Hypothalamus (tissue), 51 donors: ENCODE data around the gene MBOAT2.
"Not testable (repeated sequence)": the region's sequence is repeated elsewhere in the genome, so short reads cannot be mapped to it uniquely, and the experiment has no call there.

Source experiments
- DNase-seq, 51 donors: peaks; one replicate each; lab custom pipeline; 2025; lab: John Stamatoyannopoulos, UW

MBOAT2 gene

DNA sequence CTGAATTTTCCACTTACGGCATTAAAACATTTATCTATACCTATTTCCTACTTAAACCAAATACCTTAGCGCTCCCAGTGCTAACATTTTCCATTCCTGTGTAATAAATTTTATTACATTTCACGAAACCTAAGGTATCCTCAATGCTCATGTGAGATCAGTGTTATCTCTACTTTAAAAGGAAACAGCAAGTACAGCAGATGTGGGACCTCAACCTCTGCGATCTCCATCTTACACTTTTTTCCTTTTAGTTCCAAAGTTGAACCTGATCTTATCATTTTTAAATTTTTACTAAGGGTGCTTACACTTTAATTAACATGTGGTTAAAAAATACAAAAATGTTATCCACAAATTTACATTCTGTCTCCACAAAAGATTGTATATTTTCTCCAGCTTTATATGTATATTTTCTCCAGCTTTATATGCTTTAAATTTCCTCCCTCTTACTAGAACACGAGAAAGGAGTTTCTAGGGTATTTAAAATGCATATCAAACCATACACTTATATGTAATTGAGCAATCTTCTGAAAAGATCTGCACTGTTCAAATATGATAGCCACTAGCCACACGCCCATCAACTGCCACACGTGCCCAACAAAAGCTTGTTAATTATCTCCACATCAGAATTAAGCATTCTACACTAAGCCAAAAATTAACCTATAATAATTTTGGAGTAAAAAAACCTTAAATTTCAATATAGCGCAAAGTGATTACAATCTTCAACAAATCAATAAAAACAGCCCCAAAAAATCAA, 38.1 kb downstream of the MBOAT2 start:
- no peak for DNase-seq

DNA sequence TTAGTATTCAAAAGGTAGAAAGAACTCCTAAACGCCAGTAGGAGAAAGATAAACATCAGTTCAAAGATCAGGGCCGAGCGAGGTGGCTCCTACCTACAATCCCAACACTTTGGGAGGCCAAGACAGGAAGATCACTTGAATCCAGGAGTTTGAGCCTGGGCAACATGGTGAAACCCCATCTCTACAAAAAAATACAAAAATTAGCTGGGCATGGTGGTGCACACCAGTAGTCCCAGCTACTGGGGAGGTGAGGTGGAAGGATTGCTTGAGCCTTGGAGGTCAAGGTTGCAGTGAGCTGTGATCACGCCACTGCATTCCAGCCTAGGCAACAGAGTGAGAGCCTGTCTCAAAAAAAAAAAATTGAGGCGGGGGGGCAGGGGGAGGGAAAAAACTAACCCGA, 40.6 kb downstream of the MBOAT2 start:
- no peak for DNase-seq

DNA sequence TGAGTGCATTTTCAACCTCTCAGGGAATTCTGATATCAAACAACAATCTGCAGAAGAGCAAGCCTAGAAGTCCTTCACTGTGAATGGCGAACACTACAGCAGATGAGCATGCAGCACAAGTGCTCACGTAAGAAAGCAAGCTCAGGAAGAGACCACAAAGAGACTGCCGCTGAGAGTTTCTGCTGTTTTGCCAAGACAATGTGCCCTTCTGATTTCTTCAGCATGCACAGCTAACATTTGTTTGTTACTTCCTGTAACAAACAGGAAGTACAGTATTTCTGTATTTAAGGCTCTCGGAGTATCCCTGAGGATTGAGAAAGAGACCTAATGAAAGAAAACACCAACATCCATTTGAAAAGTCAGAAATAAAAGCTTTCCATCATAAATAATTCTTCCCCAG, 45.9 kb downstream of the MBOAT2 start:
- no peak for DNase-seq

DNA sequence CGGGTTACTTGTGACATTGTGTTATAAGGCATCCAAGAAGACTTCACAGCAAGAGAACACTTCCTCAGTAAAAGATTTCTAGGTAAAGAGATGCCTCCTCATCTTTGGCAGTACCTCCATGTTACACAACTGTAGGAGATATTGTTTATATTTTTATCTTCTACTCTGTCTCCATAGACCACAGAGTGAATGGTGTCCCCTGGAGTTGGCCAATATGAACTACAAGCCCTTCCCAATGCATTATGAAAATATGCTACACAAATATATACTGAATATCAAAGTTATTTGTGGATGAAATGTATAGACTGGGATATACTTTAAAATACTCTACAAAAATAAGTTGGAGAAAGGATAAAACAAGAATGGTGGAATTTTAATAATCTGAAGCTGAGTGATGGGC, 46.7 kb downstream of the MBOAT2 start:
- no peak for DNase-seq

- DNase-seq, result no peak
These were observed 48.5 kb downstream of the MBOAT2 start for GRCh38 chr2:8954990-8955389.

GRCh38 chr2:8953525-8953924, 50.0 kb downstream of the MBOAT2 start:
- no peak for DNase-seq

DNA sequence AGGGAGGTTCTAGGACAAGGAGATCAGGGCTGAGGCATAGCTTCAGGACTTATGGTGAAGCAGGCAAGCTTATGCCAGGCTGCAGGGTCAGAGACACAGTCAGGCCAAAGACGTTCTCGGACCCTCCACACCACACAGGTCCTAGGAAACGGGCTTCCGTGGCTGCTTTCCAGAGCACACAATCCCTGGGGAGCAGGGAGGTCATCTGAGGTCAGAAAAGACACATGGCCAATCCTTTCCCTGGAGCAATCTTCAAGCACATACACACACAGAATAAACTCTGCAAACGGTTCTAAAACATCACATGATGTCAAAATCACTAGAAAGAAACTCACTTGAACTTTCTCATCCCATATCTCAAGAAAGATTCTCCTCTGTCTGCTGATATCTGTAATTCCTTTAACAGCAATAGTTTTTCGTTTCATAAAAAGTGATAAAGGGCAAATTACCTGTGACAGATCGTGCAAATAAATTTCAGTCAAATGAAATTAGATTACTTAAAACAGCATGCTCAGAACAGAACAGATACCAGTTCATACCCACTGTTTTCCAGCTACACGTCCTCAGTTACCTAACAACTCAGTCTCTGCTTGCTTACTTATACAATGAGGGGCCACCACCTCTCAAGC, 63.9 kb downstream of the MBOAT2 start:
- no peak for DNase-seq

DNA sequence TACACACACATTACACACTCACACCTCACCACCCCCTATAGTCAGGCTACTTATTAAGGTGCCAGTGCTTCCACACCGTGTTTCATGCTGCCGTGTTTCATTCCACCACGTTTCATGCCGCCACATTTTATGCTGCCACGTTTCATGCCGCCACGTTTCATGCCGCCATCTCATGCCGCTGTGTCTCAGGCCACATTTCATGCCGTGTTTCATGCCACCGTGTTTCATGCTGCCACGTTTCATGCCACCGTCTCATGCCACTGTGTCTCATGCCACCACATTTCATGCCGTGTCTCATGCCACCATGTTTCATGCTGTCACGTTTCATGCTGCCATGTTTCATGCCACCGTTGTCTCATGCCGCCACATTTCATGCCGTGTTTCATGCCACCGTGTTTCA, 65.1 kb downstream of the MBOAT2 start:
- DNase-seq, result no peak

DNA sequence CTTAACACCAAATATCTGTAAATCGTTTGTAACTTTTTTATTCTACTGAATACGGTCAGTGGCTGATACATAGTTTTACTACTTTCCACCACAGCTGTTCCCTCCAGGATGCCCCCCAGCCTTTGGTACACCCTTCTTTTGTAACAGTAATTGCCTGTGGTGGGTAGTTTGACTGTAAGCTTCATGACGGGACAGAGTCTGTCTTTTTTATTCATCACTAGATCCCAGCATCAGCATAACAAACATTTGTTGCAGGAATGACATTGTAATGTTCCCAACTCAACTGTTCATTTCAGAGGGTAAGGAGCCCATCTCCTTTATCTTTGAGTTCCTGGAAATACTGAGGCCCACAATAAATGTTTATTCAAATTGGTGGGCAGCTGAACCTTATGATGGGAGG, 67.5 kb downstream of the MBOAT2 start:
- no peak for DNase-seq

DNA sequence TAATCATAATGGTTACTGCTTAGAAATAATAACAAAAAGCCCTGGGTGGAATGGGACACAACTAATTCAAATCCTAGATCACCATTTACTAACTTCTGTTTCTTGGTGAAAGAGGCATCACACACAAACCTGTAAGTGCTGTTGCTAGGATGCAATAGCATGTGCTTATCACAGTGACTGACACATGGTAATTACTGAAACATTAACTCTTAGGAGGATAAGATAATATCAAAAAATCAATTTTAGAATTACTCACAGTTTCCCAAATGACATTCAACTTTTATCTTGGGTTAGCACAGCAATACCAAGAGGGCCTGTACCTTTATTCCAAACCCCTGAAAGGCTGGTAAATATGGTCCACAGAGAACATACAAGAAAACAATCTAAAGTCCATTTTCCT, 69.1 kb downstream of the MBOAT2 start:
- DNase-seq, result no peak

- no peak for DNase-seq
These were observed 70.8 kb downstream of the MBOAT2 start for GRCh38 chr2:8932702-8933101.

GRCh38 chr2:8930185-8930584, 73.3 kb downstream of the MBOAT2 start:
- not testable (repeated sequence) for DNase-seq

- DNase-seq, result no peak
These were observed 74.4 kb downstream of the MBOAT2 start for GRCh38 chr2:8929128-8929527.

- DNase-seq, result peak in 37 of 51 donors; percentile 4 to 79 (median 30)
These were observed 75.7 kb downstream of the MBOAT2 start for GRCh38 chr2:8927510-8928455.

DNA sequence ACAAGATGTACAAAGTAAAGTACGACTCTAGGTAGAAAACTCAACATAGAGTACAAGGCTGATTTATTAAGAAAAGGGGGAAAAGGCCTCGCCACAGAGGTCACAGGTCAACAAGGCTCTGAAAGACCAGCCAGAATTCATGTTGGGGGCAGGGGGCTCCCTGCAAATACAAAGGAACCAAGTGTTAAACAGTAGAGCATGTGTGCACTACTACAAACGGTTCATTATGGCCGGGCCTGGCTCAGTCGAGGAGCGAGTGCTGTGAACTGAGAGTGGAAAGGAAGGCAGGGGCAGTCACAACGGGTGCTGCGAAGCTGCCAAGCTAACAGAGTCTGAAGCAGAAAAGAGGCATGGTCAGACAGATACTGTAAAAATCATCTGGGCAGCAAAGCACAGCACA, 77.1 kb downstream of the MBOAT2 start:
- peak in 44 of 51 donors; percentile 5 to 90 (median 64) for DNase-seq

- DNase-seq, result peak in 1 of 51 donors; percentile 15
These were observed 78.1 kb downstream of the MBOAT2 start for GRCh38 chr2:8925411-8925810.

DNA sequence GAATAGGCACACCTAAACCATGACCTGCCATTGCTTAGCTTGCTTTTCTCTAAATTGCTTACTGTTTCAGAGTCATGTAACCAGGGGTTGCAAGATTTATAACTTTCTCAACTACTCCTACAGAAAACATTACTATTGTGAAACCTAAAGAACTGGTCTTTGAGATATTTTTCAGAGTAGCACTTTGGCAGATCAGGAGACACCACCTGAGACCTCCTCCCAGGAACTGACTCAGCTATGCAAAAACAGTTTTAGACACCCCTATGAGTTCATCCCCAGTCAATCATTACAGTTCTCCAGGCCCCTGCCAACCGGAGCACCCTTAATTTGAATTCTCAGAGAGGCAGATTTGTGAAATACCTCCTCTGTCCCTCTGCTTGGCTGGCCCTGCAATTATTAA, 80.3 kb downstream of the MBOAT2 start:
- no peak for DNase-seq

GRCh38 chr2:8922431-8922830, 81.1 kb downstream of the MBOAT2 start:
- DNase-seq, result no peak

DNA sequence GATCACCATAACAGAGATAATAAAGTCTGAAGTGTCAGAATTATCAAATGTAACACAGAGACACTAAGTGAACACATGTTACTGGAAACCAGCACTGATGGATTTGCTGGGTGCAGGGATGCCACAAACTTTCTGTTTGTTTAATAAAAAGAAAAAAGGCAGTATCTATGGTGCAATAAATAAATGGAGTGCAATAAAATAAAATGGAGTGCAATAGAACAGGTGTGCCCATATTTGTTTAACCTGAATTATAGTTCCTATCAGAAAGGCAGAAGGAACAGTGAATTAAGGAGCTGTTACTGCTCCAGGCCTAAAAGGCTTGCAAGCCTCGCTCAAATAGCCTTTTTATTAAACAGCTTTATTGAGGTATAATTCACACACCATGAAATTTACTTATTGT, 85.1 kb downstream of the MBOAT2 start:
- DNase-seq, result no peak

DNA sequence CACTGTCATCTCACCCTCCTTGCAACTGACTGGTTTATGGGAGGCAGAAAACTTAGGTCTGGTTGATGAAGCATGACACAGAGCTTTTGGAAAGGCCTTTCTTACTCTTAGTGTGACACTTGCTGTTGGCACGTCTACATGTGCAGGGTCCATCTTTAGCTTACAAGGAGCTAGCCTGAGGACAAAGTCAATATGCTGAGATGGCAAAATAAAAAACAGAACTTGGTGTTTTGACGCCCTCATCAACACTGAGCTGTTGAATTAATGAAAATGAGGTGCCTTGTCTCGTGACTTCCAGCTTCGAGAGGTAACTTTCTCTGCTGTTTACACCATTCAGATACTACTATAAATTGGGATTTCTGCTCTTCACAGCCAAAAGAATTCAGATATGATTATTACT, 87.5 kb downstream of the MBOAT2 start:
- no peak for DNase-seq

DNA sequence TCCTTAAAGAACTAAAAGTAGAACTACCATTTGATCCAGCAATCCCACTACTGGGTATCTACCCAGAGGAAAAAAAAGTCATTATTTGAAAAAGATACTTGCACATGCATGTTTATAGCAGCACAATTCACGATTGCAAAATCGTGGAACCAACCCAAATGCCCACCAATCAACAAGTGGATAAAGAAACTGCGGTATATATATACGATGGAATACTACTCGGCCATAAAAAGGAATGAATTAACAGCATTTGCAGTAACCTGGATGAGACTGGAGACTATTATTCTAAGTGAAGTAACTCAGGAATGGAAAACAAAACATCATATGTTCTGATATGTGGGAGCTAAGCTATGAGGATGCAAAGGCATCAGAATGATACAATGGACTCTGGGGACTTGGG, 89.7 kb downstream of the MBOAT2 start:
- not testable (repeated sequence) for DNase-seq
